HFF-Myc (cell line): ENCODE measurements around the gene KRTAP9-9.

Experiments
- DNase-seq: peaks from one replicate; pipeline ENCODE4 v3.0.0-alpha.2; 2011; ENCODE audit warnings: low read depth; ENCODE audit errors: extremely low read depth
- H3K4me3 ChIP-seq: replicated peaks from 2 replicates; pipeline ENCODE4 v1.5.1; 2011; ENCODE audit warnings: low read depth, mild to moderate bottlenecking, control low read depth, low read length
- CTCF ChIP-seq: IDR thresholded peaks from 2 replicates; pipeline ENCODE4 v1.5.1; 2012; ENCODE audit warnings: mild to moderate bottlenecking, low read depth, low read length, control low read depth; ENCODE audit errors: missing control alignments

Gene KRTAP9-9

GRCh38 chr17:41296846-41297245 is 41.7 kb downstream of the KRTAP9-9 start:
- TF ChIP-seq CTCF, result no peak
- H3K4me3 ChIP-seq, result no peak overlapping the region
- DNase-seq, result no peak

- H3K4me3 ChIP-seq, result no peak overlapping the region
- TF ChIP-seq CTCF, result no peak
- no peak for DNase-seq
Observed at GRCh38 chr17:41298458-41299135, 43.4 kb downstream of the KRTAP9-9 start.

- DNase-seq, result no peak
- no peak overlapping the region for H3K4me3 ChIP-seq
- no peak for TF ChIP-seq CTCF
Observed at GRCh38 chr17:41301204-41301790, 46.1 kb downstream of the KRTAP9-9 start.

- TF ChIP-seq CTCF, result no peak
- no peak for DNase-seq
- H3K4me3 ChIP-seq, result no peak within 1 kb of the TSS
Observed at GRCh38 chr17:41301916-41302901, 47.0 kb downstream of the KRTAP9-9 start, which contains the start of gene KRTAP29-1. Gene KRTAP29-1 (minus strand): TSS chr17:41302851. CDS start chr17:41302851, 0 bp downstream.

GRCh38 chr17:41302981-41303380 is 47.8 kb downstream of the KRTAP9-9 start:
- no peak for TF ChIP-seq CTCF
- no peak for DNase-seq
- no peak overlapping the region for H3K4me3 ChIP-seq

GRCh38 chr17:41304091-41304490 is 48.9 kb downstream of the KRTAP9-9 start:
- H3K4me3 ChIP-seq, result no peak overlapping the region
- no peak for DNase-seq
- TF ChIP-seq CTCF, result no peak
